Stimulated activated CD4-positive, alpha-beta T cell treated with anti-CD3 and anti-CD28 coated beads, Interleukin-15, amount 100 ng/mL, for 24 hours (primary cell): ENCODE data around the gene CELF4.

Experiments used
- DNase-seq: peaks from one replicate; pipeline ENCODE4 v3.0.0-alpha.2; 2020

CELF4 gene

DNA sequence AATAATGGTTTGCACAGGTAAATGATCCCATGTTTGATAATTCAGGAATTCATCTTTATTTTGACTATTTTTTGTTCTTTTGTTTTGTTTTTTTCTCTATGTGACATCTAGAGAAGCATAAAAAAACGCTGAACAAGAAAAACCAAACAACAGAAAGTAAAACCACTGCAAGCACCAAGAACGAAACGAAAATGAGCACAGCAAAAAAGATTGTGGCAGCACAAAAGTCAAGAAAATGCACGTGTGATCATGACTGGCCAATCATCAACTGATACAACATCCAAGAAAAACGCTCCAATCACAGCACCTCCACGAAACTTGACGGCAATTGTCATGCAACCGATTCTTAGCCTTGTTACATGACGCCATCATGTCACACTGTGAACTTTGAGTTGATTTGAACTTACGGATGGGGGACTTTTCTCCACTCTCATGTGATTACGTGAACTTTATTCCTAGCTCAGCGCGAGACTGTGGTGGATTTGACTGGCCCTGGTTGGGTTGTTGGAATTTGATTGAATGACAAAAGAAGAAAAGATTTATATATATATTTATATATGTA is 318.7 kb downstream of the CELF4 start:
- no peak for DNase-seq

DNA sequence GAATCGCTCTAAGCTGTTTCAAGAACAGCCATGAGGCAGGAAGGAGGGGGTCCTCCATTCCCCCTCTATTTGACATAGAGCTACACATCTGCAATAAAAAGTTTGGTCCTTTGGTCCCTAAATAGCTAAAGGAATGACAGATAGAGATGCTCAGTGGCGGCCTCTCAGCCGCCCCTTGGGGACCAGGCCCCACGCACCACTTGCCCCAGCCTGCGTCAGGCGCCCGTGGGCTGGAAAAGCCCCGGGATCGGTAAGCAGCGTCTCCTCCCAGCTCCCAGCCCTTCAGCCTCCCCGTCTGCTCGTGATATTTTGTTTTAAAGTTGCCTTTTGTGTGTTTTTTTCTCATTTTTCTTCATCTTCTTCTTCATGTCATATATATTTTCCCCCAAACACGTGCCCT is 321.0 kb downstream of the CELF4 start:
- no peak for DNase-seq

DNA sequence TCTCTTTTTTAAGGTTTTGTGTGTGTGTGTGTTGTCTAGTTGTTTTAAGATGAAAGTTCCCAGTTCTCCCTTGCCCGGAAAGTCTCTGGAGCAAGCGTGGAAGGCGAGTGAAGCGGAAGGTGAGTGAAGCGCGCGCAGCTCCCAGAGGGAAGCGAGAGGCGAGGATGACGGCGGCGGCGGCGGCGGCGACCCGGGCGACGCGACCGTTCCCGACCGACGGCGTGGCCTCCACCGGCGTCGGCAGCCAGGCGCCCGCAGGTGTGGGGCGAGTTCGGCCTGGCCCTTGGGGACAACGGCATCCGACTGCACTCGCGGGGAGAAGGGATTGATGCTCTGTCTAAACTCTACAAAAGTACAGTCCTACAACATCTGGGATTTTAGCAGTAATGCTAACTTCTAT is 321.9 kb downstream of the CELF4 start:
- DNase-seq = no peak

DNA sequence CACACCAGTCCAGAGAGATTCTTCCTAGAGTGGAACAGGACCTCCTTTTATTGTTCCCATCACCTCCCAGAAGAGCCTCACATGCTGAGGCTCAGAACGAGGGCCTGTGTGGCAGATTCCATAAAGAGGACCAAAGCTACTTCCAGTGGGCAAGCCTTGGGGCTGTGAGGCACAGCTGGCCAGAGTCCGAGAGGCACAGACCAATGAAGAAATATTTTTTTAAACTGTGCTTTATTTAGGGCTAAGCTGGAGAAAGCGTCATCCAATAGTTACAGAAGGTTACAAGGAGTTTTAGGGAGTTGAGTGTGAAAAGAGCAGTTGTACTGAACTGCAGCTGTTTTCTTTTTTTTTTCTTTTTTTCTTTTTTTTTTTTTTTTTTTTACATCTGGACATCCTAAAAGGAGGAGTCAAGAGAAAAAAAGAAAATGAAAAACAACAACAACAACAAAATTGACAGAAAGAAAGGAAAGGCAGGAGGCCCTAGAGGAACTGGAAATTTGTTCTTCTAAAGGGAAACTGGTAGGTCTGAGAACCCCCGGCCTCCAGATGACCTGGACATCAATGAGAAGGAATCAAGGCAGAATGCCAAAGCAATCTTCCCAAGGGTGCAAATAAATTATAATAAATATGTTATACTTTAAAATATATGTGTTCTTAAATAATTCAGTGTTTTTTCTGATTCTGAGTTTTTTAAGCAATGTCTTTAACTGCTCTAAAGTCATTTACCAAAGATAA is 322.6 kb downstream of the CELF4 start:
- no peak for DNase-seq

DNA sequence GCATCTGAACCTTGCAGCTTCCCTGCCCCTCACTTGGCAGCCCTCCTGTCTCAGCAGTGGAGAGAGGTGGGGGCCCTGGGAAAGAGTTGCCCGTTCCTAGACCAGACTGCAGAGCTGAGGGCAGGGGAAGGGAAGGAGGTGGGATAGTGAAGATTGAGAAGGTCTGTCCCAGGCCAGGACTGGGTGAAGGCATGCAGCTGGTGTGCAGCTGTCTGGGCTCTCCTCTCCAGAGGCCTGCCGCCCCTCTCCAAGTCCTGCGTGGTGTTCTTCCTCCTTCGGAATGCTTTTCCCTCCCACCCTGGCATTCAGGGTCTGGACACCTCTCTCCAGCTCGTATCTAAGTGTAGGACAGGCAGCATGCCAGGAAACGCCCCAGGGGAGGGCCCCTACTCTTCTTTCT is 323.5 kb downstream of the CELF4 start:
- DNase-seq = no peak

DNA sequence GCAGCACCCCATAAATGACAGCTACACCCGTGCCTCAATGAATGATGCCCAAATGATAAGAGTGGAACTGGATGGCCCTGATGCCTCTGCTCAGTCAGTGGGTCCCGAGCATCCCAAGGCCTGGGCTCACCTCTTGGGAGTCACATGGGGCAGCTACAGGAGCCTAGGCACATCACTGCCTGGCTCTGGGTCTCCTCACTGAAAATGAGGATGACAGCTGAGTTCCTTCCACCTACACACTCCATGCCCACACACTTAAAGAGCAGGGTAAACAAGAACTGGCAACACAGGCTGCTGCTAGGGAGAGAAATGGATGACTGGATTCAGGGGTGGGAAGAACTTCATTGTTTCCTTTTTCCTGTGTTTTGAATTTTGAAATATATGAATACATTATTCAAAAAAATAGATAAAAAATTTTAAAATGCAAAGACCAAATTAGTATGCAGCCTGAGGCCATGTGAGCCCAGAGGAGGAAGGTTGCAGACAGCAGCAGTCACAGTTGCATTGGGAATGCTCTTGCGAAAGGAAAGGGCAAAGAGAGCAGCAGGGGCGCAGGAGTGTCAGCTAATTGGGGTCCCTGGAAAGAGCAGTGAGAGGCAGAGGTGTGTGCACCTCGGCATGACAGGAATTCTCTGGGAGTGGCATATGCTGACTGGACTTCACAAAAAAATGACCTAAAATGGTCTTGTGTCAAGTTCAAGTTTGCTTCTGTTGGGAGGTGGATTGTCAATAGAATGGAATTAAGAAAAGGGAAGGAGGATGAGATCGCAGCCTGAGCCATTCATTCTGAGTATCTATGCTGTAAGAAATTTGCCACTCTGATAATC is 327.1 kb downstream of the CELF4 start:
- no peak for DNase-seq

DNA sequence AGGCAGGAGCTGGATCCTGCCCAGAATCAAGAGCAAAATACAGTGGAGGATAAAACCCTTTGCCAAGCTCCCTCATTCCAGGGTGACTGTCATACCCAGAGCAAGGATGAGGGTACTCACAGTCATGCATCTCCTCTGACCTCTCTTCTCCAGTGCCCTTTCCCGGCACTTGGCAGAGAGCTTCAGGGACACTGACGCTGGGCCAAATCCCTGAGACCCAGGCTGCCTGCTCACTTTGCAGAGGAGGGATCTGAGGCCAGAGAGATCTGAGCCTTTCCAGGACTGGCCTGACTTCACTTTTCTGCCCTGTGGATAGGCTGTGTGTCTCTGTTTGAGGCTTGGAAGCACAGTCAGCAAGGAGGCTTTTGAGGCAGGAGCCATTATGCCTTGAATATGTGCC is 330.0 kb downstream of the CELF4 start:
- no peak for DNase-seq

DNA sequence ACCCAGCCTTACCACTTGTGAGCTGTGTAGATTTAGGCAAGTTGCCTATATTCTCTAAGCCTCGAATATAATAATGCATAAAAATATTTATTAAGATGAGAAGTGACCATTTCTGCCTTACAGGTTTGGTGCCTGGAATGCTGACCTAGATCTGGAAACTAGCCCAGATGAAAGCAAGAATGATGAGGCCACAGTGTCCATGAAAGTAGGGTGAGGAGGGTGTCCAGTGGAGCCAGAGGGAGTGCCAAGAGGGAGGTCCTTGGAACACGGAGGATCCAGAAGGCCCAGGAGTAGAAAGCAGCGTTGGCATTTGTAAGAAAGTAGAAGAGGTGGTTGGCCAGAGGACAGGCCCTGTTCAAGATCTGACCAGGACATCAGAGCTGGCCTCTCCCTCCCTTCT is 334.3 kb downstream of the CELF4 start:
- DNase-seq = no peak

DNA sequence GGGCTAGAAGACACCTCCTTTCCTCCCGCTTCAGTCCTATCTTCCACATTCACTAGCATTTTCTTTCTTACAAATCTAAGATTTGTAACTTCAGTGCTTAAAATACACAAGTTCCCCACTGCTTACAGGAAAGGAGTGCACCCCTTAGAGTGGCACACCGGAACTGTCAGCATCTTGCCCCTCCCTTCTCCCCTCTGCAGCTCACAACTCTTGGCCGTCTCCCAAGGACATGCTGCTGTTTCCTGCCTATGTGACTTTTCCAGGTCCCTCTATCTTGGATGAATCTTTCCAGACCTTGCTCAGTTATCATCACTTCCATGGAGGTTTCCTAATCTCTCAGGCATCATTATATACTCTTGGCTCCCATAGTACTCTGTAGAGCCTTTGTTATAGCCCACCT is 334.8 kb downstream of the CELF4 start:
- no peak for DNase-seq

DNA sequence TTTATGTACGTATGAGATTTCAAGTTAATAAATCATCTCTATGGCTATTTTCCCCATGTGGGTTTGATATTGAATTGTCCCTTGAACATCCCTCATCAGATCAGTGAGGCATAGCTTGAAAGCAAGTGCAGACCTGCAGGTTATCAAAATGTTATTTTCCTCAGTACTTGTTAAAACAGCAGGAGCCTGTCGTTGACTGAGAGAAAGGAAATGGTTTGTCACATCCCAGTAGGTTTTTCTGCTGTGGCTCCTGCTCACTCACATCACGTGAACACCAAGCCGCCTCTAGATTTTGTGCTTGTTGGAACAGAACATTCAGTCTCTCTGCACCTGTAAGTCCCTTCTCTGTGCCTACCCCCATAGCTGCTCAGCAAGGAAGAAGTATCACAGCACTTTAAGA is 340.3 kb downstream of the CELF4 start:
- no peak for DNase-seq

DNA sequence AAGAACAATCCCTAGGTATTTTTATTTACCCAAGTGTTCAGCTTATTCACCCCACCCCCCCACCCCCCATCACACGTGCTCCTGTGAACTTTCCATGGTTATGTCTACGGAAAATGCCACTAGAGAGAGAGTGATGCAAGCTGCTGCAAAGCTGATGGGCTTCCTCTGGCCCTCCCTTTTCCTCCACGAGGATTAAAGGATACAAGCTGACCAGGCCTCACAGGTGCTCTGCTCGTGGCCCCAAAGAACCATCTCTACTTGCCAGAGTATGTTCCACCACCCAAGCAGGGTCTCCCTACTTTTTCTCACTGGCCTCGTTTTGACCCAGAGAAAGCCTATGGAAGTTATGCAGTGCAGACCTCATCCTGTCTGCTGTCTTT is 342.6 kb downstream of the CELF4 start:
- no peak for DNase-seq

DNA sequence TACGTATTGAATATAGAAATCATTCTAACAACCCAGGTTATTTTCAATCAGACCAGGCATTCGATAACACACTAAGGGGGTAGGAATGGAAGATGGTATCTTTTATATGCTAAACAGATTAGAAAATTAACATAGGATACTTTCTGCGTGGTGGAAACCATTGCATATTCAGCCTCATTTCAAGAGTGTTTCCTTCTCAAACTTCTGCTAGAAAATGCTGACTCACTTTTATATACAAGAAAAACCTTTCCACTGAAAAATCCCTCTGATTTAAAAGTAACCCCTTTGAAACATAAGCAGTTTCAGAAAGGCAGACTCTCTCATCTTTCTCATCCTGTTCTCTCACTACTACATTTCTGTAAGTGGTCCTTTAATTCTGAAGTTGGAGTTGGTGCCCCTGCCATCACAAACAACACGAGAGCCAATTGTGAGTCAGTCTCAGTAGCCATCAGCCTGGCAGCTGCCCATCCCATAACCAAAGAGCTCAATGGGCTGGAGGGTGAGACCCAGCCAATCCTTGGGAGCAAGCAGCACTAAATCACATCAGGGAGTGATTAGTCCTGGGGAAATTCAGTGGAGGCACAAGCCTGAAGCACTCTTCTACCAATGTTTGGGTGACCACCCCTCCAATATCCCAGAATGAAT is 343.1 kb downstream of the CELF4 start:
- no peak for DNase-seq

DNA sequence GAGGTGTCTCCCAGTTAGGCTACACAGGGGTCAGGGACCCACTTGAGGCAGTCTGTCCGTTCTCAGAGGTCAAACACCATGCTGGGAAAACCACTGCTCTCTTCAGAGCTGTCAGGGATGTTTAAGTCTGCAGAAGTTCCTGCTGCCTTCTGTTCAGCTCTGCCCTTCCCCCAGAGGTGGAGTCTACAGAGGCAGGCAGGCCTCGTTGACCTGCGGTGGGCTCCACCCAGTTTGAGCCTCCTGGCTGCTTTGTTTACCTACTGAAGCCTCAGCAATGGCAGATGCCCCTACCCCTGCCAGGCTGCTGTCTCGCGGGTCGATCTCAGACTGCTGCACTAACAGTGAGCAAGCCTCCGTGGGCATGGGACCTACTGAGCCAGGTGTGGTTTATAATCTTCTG is 346.3 kb downstream of the CELF4 start:
- DNase-seq = no peak

DNA sequence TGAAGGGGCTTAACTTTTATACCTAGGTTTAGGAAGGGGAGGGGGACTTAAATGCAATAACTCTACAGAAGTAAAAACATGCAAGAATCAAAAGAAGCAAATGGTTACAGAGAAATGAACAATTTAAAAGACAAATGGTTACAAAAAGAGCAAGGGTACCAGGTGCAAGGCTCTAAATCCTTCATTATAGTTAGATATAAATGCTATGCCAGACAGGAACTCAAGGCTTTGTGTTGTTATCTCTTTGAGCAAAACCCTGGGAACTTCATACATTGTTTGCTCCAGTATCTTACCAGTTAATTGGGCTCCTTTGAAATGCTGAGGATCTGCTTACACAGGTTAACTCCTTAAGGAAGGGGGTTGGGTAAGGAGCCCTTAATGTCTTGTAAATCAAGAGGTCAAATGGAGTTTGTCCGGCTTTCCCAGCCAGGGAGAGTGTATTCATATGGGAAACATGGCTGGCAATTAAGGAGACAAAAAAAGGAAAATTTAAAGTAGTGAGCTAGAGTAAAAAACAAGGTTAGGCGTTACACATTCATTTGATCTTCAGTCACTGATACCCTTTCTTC is 347.5 kb downstream of the CELF4 start:
- DNase-seq = no peak

DNA sequence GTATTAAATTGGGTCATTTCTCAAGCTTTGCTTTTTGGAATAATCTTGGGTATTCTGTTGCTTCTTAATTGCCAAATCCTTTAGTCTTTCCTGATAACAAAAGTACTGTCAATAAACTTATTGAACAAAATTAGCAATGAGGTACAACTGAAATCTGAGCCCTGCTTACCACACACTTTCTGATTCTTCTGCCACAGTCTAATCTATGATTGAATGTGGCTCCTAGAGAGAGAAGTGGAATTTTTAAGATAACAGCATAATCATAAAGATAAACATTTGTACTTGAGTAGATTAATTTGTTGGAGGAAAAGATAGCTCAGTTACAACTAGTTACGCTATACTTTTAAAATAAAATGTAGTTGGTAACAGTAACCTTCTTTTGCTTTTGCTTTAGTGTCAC is 354.8 kb downstream of the CELF4 start:
- no peak for DNase-seq

DNA sequence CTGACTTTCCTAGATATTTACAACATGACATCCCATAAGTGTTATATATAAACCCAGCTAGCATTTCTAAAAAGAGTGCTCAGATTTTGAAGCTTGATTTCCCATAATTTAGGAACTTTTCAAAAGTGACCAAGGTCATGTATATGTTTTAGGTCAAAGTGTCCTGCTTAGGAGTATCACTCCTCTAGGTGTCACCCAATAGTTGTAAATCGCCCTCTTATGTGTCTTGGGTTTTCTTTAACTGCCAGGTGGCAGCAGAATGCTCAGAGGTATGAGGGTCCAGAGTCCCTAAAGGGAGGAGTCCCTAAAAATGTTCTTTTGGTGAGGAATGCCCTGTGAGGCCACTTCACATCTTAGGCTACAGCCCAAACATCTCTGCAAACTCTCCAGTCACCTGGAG is 358.3 kb downstream of the CELF4 start:
- no peak for DNase-seq

DNA sequence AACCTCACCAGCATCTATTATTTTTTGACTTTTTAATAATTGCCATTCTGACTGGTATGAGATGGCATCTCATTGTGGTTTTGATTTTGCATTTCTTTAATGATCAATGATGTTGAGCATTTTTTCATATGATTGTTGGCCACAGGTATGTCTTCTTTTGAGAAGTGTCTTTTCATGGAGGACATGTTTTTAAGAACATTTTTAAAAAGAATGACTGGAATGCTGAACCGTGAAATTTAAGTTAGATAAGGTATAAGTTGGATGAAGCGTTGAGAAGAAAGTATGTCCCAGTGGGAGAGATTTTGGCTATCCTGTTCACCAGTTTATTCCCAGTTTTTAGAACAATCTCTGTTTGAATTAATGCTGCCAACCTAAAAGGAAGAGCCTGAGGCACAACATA is 365.9 kb downstream of the CELF4 start:
- DNase-seq = no peak
